Fibroblast of pulmonary artery (primary cell): Measurements from ENCODE around the gene USP37.

ENCODE experiments used
- DNase-seq: peaks from one replicate; pipeline ENCODE4 v3.0.0-alpha.2; 2010; ENCODE audit warnings: low read depth
- H3K4me3 ChIP-seq: replicated peaks from 2 replicates; pipeline ENCODE4 v1.5.1; 2011; ENCODE audit warnings: low read depth, mild to moderate bottlenecking, control low read depth, low read length, moderate library complexity
- TF ChIP-seq, protein P1 (sequence below): IDR thresholded peaks from 2 replicates; pipeline ENCODE4 v1.5.1; 2011; ENCODE audit warnings: mild to moderate bottlenecking, control low read depth, low read length, inconsistent platforms; ENCODE audit errors: missing control alignments

USP37 gene

DNA sequence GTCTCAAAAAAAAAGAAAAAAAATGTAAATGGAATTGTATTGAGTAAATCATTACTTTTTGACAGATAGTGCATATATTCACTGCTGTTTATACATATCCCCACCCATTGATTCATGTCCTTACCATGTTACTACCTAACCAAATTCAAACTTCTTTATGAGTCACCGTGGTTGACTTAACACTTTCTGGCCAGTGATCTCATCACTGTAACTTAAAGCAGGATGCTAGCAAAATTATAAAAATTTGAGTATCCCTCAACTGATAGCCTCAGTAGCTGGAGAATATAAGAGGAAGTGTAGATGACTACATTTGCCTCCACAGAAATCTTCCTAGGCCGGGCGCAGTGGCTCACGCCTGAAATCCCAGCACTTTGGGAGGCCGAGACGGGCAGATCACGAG is 13.9 kb upstream of the USP37 start:
- no peak overlapping the region for H3K4me3 ChIP-seq
- peak; percentile 32 for DNase-seq
- TF ChIP-seq, protein P1, sequence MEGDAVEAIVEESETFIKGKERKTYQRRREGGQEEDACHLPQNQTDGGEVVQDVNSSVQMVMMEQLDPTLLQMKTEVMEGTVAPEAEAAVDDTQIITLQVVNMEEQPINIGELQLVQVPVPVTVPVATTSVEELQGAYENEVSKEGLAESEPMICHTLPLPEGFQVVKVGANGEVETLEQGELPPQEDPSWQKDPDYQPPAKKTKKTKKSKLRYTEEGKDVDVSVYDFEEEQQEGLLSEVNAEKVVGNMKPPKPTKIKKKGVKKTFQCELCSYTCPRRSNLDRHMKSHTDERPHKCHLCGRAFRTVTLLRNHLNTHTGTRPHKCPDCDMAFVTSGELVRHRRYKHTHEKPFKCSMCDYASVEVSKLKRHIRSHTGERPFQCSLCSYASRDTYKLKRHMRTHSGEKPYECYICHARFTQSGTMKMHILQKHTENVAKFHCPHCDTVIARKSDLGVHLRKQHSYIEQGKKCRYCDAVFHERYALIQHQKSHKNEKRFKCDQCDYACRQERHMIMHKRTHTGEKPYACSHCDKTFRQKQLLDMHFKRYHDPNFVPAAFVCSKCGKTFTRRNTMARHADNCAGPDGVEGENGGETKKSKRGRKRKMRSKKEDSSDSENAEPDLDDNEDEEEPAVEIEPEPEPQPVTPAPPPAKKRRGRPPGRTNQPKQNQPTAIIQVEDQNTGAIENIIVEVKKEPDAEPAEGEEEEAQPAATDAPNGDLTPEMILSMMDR: no peak

DNA sequence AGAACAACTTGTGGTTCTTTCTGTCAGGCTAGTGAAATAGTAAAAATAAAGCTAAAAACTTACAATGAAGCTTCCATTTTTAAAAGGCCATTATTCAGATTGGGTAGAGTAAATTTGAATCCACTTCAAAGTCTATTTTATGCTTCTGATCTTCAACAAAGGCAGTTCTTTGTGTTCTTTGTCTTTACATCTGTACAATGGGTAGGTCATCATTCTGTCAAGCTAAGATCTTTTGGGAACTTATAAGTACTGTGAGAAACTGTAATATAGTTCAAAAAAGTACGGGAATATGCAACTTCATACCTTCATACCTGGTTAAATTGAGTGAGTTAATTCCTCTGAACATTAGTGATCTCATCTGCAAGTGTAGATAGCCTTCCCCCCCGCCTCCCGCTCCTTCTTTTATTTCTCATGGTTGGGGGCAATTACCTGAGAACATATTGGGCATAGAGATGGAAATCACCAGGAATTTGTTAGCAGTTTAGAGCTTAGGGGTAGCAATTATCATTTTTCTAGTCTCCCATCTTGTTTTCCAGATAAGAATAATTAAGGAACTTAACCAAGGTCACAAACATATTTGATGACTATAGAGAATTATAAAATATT is 10.2 kb upstream of the USP37 start:
- DNase-seq: no peak
- no peak overlapping the region for H3K4me3 ChIP-seq
- TF ChIP-seq, protein P1: no peak

- no peak for DNase-seq
- no peak overlapping the region for H3K4me3 ChIP-seq
- TF ChIP-seq, protein P1: no peak
These were observed 9.5 kb upstream of the USP37 start for GRCh38 chr2:218577482-218578220.

- TF ChIP-seq, protein P1: no peak
- no peak overlapping the region for H3K4me3 ChIP-seq
- no peak for DNase-seq
These were observed 8.7 kb upstream of the USP37 start for GRCh38 chr2:218576854-218577253.

DNA sequence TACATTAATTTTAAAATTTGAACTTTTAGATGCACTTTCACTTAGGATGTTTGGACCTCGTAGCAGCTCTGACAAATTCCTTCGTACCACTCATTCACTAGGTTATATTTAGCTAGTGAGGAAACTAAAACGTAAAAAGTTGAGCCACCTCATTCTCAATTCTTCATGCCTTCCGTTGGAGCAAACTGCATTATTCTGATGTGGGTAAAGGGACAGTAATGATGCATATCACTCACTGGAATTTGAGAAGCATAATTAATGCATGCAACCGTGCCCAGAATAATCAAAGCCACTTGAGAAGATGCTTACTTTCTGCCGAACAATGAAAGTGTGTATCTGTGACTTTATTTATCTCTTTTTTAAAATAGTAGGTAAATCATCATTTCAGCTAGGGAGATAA is 2.7 kb upstream of the USP37 start:
- peak overlapping the region; percentile 78 for H3K4me3 ChIP-seq
- DNase-seq: peak; percentile 27
- TF ChIP-seq, protein P1: no peak

DNA sequence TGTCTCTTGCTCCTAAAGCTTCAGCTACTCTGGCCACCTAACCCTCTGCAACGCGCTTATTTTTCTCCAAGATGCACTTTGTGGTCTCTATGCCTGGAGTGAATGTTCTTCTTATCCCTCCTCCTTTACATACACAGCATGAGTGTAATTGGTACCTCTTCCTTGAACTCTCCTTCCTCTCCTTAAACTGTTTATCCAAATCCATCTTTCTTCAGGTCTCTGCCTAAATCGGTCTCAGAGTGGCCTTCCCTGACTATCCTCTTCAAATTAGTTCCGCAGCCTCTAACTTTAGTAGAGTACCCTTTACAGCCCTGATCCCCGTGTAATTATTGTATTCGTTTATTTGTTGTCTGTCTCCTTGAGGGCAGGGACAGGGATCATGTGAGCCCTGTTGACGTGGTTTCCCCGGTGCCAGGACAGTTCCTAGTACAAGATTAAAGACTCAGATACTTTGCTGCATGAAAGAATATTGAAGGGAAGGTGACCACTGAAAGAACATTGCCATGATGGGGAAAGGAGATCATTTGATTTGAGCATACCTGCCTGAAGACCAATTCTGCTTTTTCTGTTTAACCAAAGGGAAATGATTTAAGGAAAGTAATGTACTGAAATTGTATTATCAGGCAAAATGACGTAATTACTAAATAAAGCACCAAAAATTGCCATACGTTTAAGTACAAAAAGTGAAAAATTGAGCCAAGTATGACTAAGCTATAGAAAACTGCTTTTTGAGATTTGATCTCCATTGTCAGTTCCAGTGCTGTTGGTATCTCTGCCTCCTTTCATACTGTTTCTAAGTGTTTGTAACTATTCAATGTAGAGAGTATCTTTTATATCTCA is 1.7 kb upstream of the USP37 start:
- TF ChIP-seq, protein P1: no peak
- H3K4me3 ChIP-seq: peak overlapping the region; percentile 78
- DNase-seq: peak; percentile 76
